IMR-90 (cell line): ENCODE measurements around the gene FNDC3B. TPM values are rescaled to one million over a fixed set of nuclear protein-coding genes. Genes with fewer than 3 reads are reported as not detected.
A peak's percentile ranks its signal among the peaks of the same experiment; 100 is the strongest.

Experiments used
- ATAC-seq: fragments of 200-7000 bp; cut with Tn5 transposase; 2 replicates; pipeline ENCODE4 v1.9.1; 2020; ENCODE audit warnings: low read depth, mild to moderate bottlenecking, moderate library complexity
- BruUV-seq: library from RNA; stranded (reverse); fragments of 400-500 nt; replicated peaks from 2 replicates; lab custom pipeline; 2021; lab: Mats Ljungman, UMichigan
- CTCF ChIA-PET: fragments of 300-600 bp; formaldehyde crosslinking; extraction: SDS; loops from one replicate; lab custom pipeline; 2021; ENCODE audit warnings: antibody characterized with exemption; lab: Yijun Ruan, JAX
- POLR2A ChIA-PET: fragments of 300-600 bp; sonication (Branson Sonifier 250); formaldehyde crosslinking; loops from one replicate; lab custom pipeline; 2022; ENCODE audit warnings: antibody characterized with exemption; ENCODE audit not compliant: unreplicated experiment; lab: Charles Lee
- DNase-seq: peaks from one replicate; pipeline ENCODE4 v3.0.0; 2013
- H2AFZ ChIP-seq: replicated peaks from 2 replicates; pipeline ENCODE3; 2013; ENCODE audit warnings: low read length, mild to moderate bottlenecking; ENCODE audit not compliant: poor library complexity
- H2AK5ac ChIP-seq: 2 replicates; pipeline ENCODE4 v1.6.1; 2013; ENCODE audit warnings: low read depth, low read length, inconsistent platforms
- H2AK9ac ChIP-seq: replicated peaks from 2 replicates; pipeline ENCODE3; 2013; ENCODE audit warnings: mild to moderate bottlenecking, low read depth, low read length, moderate library complexity; ENCODE audit not compliant: poor library complexity
- H2BK120ac ChIP-seq: 2 replicates; pipeline ENCODE4 v1.6.1; 2013; ENCODE audit warnings: low read depth, low read length, inconsistent platforms
- H2BK15ac ChIP-seq: 3 replicates; pipeline ENCODE4 v1.6.1; 2013; ENCODE audit warnings: low read depth, low read length, inconsistent platforms
- H2BK20ac ChIP-seq: 2 replicates; pipeline ENCODE4 v1.6.1; 2013; ENCODE audit warnings: low read depth, mild to moderate bottlenecking, inconsistent platforms, low read length, moderate library complexity
- H2BK5ac ChIP-seq: 2 replicates; pipeline ENCODE4 v1.6.1; 2013; ENCODE audit warnings: mild to moderate bottlenecking, low read depth, low read length, inconsistent platforms; ENCODE audit not compliant: poor library complexity, severe bottlenecking
- H3K14ac ChIP-seq: replicated peaks from 2 replicates; pipeline ENCODE4 v1.6.1; 2013; ENCODE audit warnings: low read depth, low read length, inconsistent platforms
- H3K18ac ChIP-seq: 2 replicates; pipeline ENCODE4 v1.6.1; 2013; ENCODE audit warnings: low read depth, low read length, control low read depth
- H3K23ac ChIP-seq: 2 replicates; pipeline ENCODE4 v1.6.1; 2013; ENCODE audit warnings: low read depth, low read length, inconsistent platforms
- H3K27ac ChIP-seq: 2 replicates; pipeline ENCODE4 v1.5.1; 2013; ENCODE audit warnings: mild to moderate bottlenecking, control low read depth, low read length; ENCODE audit not compliant: insufficient read depth
- H3K27me3 ChIP-seq: 2 replicates; pipeline ENCODE4 v1.6.1; 2013; ENCODE audit warnings: low read length; ENCODE audit not compliant: control insufficient read depth, insufficient read depth
- H3K36me3 ChIP-seq: 2 replicates; pipeline ENCODE4 v1.6.1; 2013; ENCODE audit warnings: low read length, mixed read lengths; ENCODE audit not compliant: control insufficient read depth, insufficient read depth
- H3K4ac ChIP-seq: 2 replicates; pipeline ENCODE4 v1.6.1; 2013; ENCODE audit warnings: low read depth, low read length, inconsistent platforms
- H3K4me1 ChIP-seq: 2 replicates; pipeline ENCODE4 v1.6.1; 2013; ENCODE audit warnings: low read length, mixed read lengths; ENCODE audit not compliant: control insufficient read depth, insufficient read depth
- H3K4me2 ChIP-seq: 2 replicates; pipeline ENCODE4 v1.6.1; 2013; ENCODE audit warnings: low read depth, mild to moderate bottlenecking, control low read depth, low read length, moderate library complexity
- H3K4me3 ChIP-seq: 2 replicates; pipeline ENCODE4 v1.5.1; 2013; ENCODE audit warnings: low read depth, mild to moderate bottlenecking, control low read depth, low read length, moderate library complexity; ENCODE audit not compliant: insufficient read depth
- H3K56ac ChIP-seq: 2 replicates; pipeline ENCODE4 v1.6.1; 2013; ENCODE audit warnings: low read length, inconsistent platforms; ENCODE audit not compliant: insufficient read depth; ENCODE audit errors: extremely low read depth
- H3K79me1 ChIP-seq, 2 experiments: 2 replicates each; pipeline ENCODE4 v1.6.1; 2013; ENCODE audit warnings: low read length in 2 of 2, inconsistent platforms in 1 of 2, low read depth in 1 of 2
- H3K9ac ChIP-seq: 2 replicates; pipeline ENCODE4 v1.6.1; 2013; ENCODE audit warnings: low read depth, low read length, control low read depth
- H3K9me1 ChIP-seq: 2 replicates; pipeline ENCODE4 v1.6.1; 2013; ENCODE audit warnings: low read length, inconsistent platforms; ENCODE audit not compliant: insufficient read depth
- H3K9me3 ChIP-seq: 2 replicates; pipeline ENCODE4 v1.6.1; 2013; ENCODE audit warnings: low read length; ENCODE audit not compliant: control insufficient read depth, insufficient read depth
- H4K20me1 ChIP-seq: 2 replicates; pipeline ENCODE4 v1.6.1; 2013; ENCODE audit warnings: low read length, inconsistent platforms; ENCODE audit not compliant: insufficient read depth
- H4K5ac ChIP-seq: 2 replicates; pipeline ENCODE4 v1.6.1; 2013; ENCODE audit warnings: mild to moderate bottlenecking, low read depth, low read length, control low read depth
- H4K8ac ChIP-seq, 2 experiments: 2 replicates each; pipeline ENCODE4 v1.6.1; 2013; ENCODE audit warnings: low read depth in 2 of 2, low read length in 2 of 2, control low read depth in 1 of 2, inconsistent platforms in 1 of 2
- H4K91ac ChIP-seq: 2 replicates; pipeline ENCODE4 v1.6.1; 2013; ENCODE audit warnings: low read depth, low read length, inconsistent platforms; ENCODE audit not compliant: insufficient read depth
- BHLHE40 ChIP-seq: fragments of 150-350 bp; IDR thresholded peaks from 2 replicates; pipeline ENCODE4 v1.6.1; 2016; ENCODE audit warnings: mild to moderate bottlenecking, low read depth, low read length
- CHD1 ChIP-seq: IDR thresholded peaks from 2 replicates; pipeline ENCODE4 v1.6.1; 2012; ENCODE audit warnings: low read depth, low read length, improper control_type of control experiment
- ELK1 ChIP-seq: fragments of 150-350 bp; IDR thresholded peaks from 2 replicates; pipeline ENCODE4 v1.6.1; 2016; ENCODE audit warnings: low read depth, mild to moderate bottlenecking, low read length, moderate library complexity, borderline replicate concordance
- MAZ ChIP-seq: IDR thresholded peaks from 2 replicates; pipeline ENCODE4 v1.6.1; 2012; ENCODE audit warnings: low read depth, mild to moderate bottlenecking, low read length, improper control_type of control experiment, moderate library complexity, borderline replicate concordance
- NFE2L2 ChIP-seq: fragments of 150-350 bp; IDR thresholded peaks from 2 replicates; pipeline ENCODE4 v1.6.1; 2016; ENCODE audit warnings: low read depth, mild to moderate bottlenecking, low read length
- RFX5 ChIP-seq: IDR thresholded peaks from 2 replicates; pipeline ENCODE4 v1.8.0; 2012; ENCODE audit warnings: low read depth, mild to moderate bottlenecking, low read length, moderate library complexity
- USF2 ChIP-seq: fragments of 150-350 bp; IDR thresholded peaks from 2 replicates; pipeline ENCODE4 v1.6.1; 2017; ENCODE audit warnings: mild to moderate bottlenecking, antibody characterized with exemption, low read length, low read depth
- WGBS, 2 experiments: methylation state at CpG; one replicate each; pipeline versions ENCODE4 v1.1.5 to v1.1.7; 2013; ENCODE audit warnings: missing lambda C conversion rate in 2 of 2; ENCODE audit not compliant: insufficient read length in 1 of 2; ENCODE audit errors: extremely low coverage in 2 of 2; 5-methylcytosine and 5-hydroxymethylcytosine counted together
- dilution Hi-C: fragments of 300-500 bp; cut with HindIII; formaldehyde crosslinking; loops from one replicate; pipeline ENCODE4 v1.14.3; 2018; ENCODE audit warnings: low sequenced_read_pairs; ENCODE audit not compliant: unreplicated experiment
- in situ Hi-C: fragments of 300-500 bp; cut with MboI; formaldehyde crosslinking; loops from 3 replicates; pipeline ENCODE4 v1.14.3; 2019; ENCODE audit warnings: low sequenced_read_pairs, inconsistent platforms, mixed read lengths
- intact Hi-C: fragments of 100-400 bp; cut with micrococcal nuclease; formaldehyde crosslinking; loops from 2 replicates; pipeline ENCODE4 v1.10.0; 2022
- polyA plus RNA-seq, 3 experiments: library from polyadenylated mRNA; depleted of rRNA; stranded (reverse); fragments of >200 nt; gene quantifications; 2 replicates each; pipeline ENCODE4 v1.2.3, GENCODE V29; 2012; ENCODE audit warnings: low replicate concordance in 1 of 3
- total RNA-seq: library from RNA; depleted of rRNA; stranded (reverse); fragments of >200 nt; gene quantifications from 2 replicates; pipeline ENCODE4 v1.2.3, GENCODE V29; 2012

Gene FNDC3B
- total and polyA plus RNA-seq, 2 of the 4 experiments (the other 2 are of a cell fraction) = 23.9 to 150 TPM

GRCh38 chr3:172145031-172145686, 105.8 kb downstream of the FNDC3B start:
- no peak overlapping the region for H3K27ac ChIP-seq
- H4K20me1 ChIP-seq = peaks cover 52% of the 10 kb centered on the region; the same call in 1 of the 2 replicates
- in situ Hi-C loops = no loop called here
- intact Hi-C loops = no loop called here
- TF ChIP-seq MAZ (no peak), USF2 (no peak), NFE2L2 (no peak), CHD1 (no peak), ELK1 (no peak), BHLHE40 (no peak), RFX5 (no peak)
- no TSS peak for BruUV-seq
- H2AFZ ChIP-seq = no peak overlapping the region
- POLR2A ChIA-PET = no interaction called here
- no peak overlapping the region for H4K91ac ChIP-seq
- ATAC-seq (no peak), DNase-seq (no peak)
- H3K4me2 ChIP-seq = no peak overlapping the region
- no peak overlapping the region for H3K9ac ChIP-seq
- H2AK9ac ChIP-seq = no peak overlapping the region
- WGBS, 2 experiments = 100% methylated on average over 1 of the region's 7 CpGs; no CpG with 5 or more reads in 1 of the 2 experiments
- H2BK20ac ChIP-seq = no peak overlapping the region
- CTCF ChIA-PET = interaction anchor here (0.6 to 0.7 kb wide), 2 partner anchors 14 to 139 kb away, joined by 3 to 4 read pairs; no protein-coding TSS in a partner anchor
- H2AK5ac ChIP-seq = no peak overlapping the region
- peaks cover 10% of the 10 kb centered on the region for H3K4me1 ChIP-seq
- H3K23ac ChIP-seq = 0 out of 2 replicates have a peak overlapping the region, but pooled peaks have one; percentile 19
- no peaks in the 10 kb centered on the region for H3K9me1 ChIP-seq
- no peak overlapping the region for H3K56ac ChIP-seq
- H3K18ac ChIP-seq = no peak overlapping the region
- no peak overlapping the region for H3K4me3 ChIP-seq
- dilution Hi-C loops = no loop called here
- peaks cover 24 to 62% of the 10 kb centered on the region in 2 experiments for H3K79me1 ChIP-seq
- no peaks in the 10 kb centered on the region for H3K27me3 ChIP-seq
- no peak overlapping the region for H4K8ac ChIP-seq
- no peak overlapping the region for H4K5ac ChIP-seq
- H2BK5ac ChIP-seq = peak overlapping the region; percentile 3
- H3K9me3 ChIP-seq = peaks cover 2% of the 10 kb centered on the region; the same call in 1 of the 2 replicates
- H2BK120ac ChIP-seq = no peak overlapping the region
- H3K4ac ChIP-seq = no peak overlapping the region
- H3K14ac ChIP-seq = no peak overlapping the region
- peaks cover 6% of the 10 kb centered on the region for H3K36me3 ChIP-seq
- no peak overlapping the region for H2BK15ac ChIP-seq
